SK-N-SH treated with all-trans-retinoic acid at 6 μM for 48 hours (cell line): ENCODE results near the gene CTIF.

Experiments
- ATAC-seq: fragments of 200-7000 bp; cut with Tn5 transposase; 3 replicates; pipeline ENCODE4 v1.9.1; 2020; ENCODE audit warnings: mild to moderate bottlenecking, moderate library complexity
- ARNTL ChIP-seq: fragments of 450-650 bp; formaldehyde crosslinking; IDR thresholded peaks from 2 replicates; pipeline ENCODE4 v1.5.0; 2020; ENCODE audit warnings: low read depth, mild to moderate bottlenecking, moderate library complexity, borderline replicate concordance
- BACH2 ChIP-seq: fragments of 250-450 bp; sonication (Bioruptor Pico); IDR thresholded peaks from 2 replicates; pipeline ENCODE4 v1.9.0; 2021; ENCODE audit warnings: mild to moderate bottlenecking, borderline replicate concordance
- CREB5 ChIP-seq: fragments of 250-450 bp; sonication (Bioruptor Pico); IDR thresholded peaks from 2 replicates; pipeline ENCODE4 v1.5.1; 2020; ENCODE audit warnings: low read depth, mild to moderate bottlenecking, moderate library complexity
- CSDC2 ChIP-seq: fragments of 250-450 bp; sonication (Bioruptor Pico); IDR thresholded peaks from 2 replicates; pipeline ENCODE4 v1.5.0; 2020; ENCODE audit warnings: mild to moderate bottlenecking, moderate library complexity
- CSRNP3 ChIP-seq: fragments of 250-450 bp; sonication (Bioruptor Pico); IDR thresholded peaks from 2 replicates; pipeline ENCODE4 v1.5.1; 2021; ENCODE audit warnings: mild to moderate bottlenecking, moderate library complexity
- GLIS3 ChIP-seq: fragments of 250-450 bp; sonication (Bioruptor Pico); IDR thresholded peaks from 2 replicates; pipeline ENCODE4 v1.5.0; 2020; ENCODE audit warnings: mild to moderate bottlenecking, moderate library complexity
- ISL1 ChIP-seq: fragments of 250-450 bp; sonication (Bioruptor Pico); IDR thresholded peaks from 2 replicates; pipeline ENCODE4 v2.1.2; 2022; ENCODE audit warnings: mild to moderate bottlenecking, moderate library complexity
- OSR1 ChIP-seq: fragments of 250-450 bp; sonication (Bioruptor Pico); IDR thresholded peaks from 2 replicates; pipeline ENCODE4 v1.8.0; 2022; ENCODE audit warnings: moderate library complexity, mild to moderate bottlenecking, inconsistent platforms
- PATZ1 ChIP-seq: fragments of 250-450 bp; sonication (Bioruptor Pico); IDR thresholded peaks from 2 replicates; pipeline ENCODE4 v1.8.0; 2020; ENCODE audit warnings: mild to moderate bottlenecking, moderate library complexity, borderline replicate concordance
- POU6F1 ChIP-seq: fragments of 250-450 bp; sonication (Bioruptor Pico); IDR thresholded peaks from 2 replicates; pipeline ENCODE4 v1.8.0; 2021; ENCODE audit warnings: low read depth, mild to moderate bottlenecking, moderate library complexity, borderline replicate concordance
- PPARA ChIP-seq: fragments of 250-450 bp; sonication (Bioruptor Pico); IDR thresholded peaks from 2 replicates; pipeline ENCODE4 v1.5.0; 2020; ENCODE audit warnings: mild to moderate bottlenecking, borderline replicate concordance
- RARB ChIP-seq: fragments of 250-450 bp; sonication (Bioruptor Pico); IDR thresholded peaks from 2 replicates; pipeline ENCODE4 v1.8.0; 2021; ENCODE audit warnings: mild to moderate bottlenecking, moderate library complexity
- SNAI2 ChIP-seq: fragments of 250-450 bp; sonication (Bioruptor Pico); IDR thresholded peaks from 2 replicates; pipeline ENCODE4 v1.5.0; 2020; ENCODE audit warnings: mild to moderate bottlenecking, moderate library complexity
- TCF4 ChIP-seq: fragments of 250-450 bp; sonication (Bioruptor Pico); IDR thresholded peaks from 2 replicates; pipeline ENCODE4 v1.8.0; 2021; ENCODE audit warnings: mild to moderate bottlenecking, moderate library complexity, borderline replicate concordance
- TOX ChIP-seq: fragments of 250-450 bp; sonication (Bioruptor Pico); IDR thresholded peaks from 2 replicates; pipeline ENCODE4 v1.8.0; 2021; ENCODE audit warnings: mild to moderate bottlenecking, moderate library complexity, borderline replicate concordance
- TSHZ2 ChIP-seq: fragments of 250-450 bp; sonication (Bioruptor Pico); IDR thresholded peaks from 2 replicates; pipeline ENCODE4 v1.5.0; 2020; ENCODE audit warnings: mild to moderate bottlenecking, moderate library complexity
- ZC3H10 ChIP-seq: fragments of 250-450 bp; sonication (Bioruptor Pico); IDR thresholded peaks from 2 replicates; pipeline ENCODE4 v1.5.1; 2021; ENCODE audit warnings: mild to moderate bottlenecking, moderate library complexity
- ZFP3 ChIP-seq: fragments of 250-450 bp; sonication (Bioruptor Pico); IDR thresholded peaks from 2 replicates; pipeline ENCODE4 v1.5.0; 2020; ENCODE audit warnings: mild to moderate bottlenecking, moderate library complexity
- ZFP30 ChIP-seq: fragments of 450-650 bp; formaldehyde crosslinking; IDR thresholded peaks from 2 replicates; pipeline ENCODE4 v1.5.0; 2022; ENCODE audit warnings: mild to moderate bottlenecking, moderate library complexity
- ZNF565 ChIP-seq: fragments of 450-650 bp; formaldehyde crosslinking; conservative IDR thresholded peaks from 2 replicates; pipeline ENCODE4 v1.5.0; 2020; ENCODE audit warnings: low read depth, mild to moderate bottlenecking, moderate library complexity
- ZNF8 ChIP-seq: fragments of 450-650 bp; formaldehyde crosslinking; IDR thresholded peaks from 2 replicates; pipeline ENCODE4 v1.5.0; 2020; ENCODE audit warnings: mild to moderate bottlenecking, moderate library complexity

CTIF gene

GRCh38 chr18:48866856-48867255 is 328.0 kb downstream of the CTIF start (continued):
- TF ChIP-seq POU6F1 (CRISPR knock-in tag) = no peak

- TF ChIP-seq ZFP3 (CRISPR knock-in tag) (no peak), TOX (CRISPR knock-in tag) (no peak), CSRNP3 (CRISPR knock-in tag) (no peak), ZFP30 (CRISPR knock-in tag) (no peak), RARB (CRISPR knock-in tag) (no peak), GLIS3 (CRISPR knock-in tag) (no peak), ZNF565 (CRISPR knock-in tag) (no peak), ZC3H10 (CRISPR knock-in tag) (no peak), SNAI2 (CRISPR knock-in tag) (no peak), CREB5 (CRISPR knock-in tag) (no peak), TCF4 (CRISPR knock-in tag) (no peak)
- ATAC-seq = no peak
Observed at GRCh38 chr18:48867978-48868377, 329.1 kb downstream of the CTIF start.

GRCh38 chr18:48868468-48869466 is 329.9 kb downstream of the CTIF start:
- no peak for TF ChIP-seq TCF4 (CRISPR knock-in tag)
- no peak for TF ChIP-seq ZNF8
- no peak for TF ChIP-seq CSDC2 (CRISPR knock-in tag)
- no peak for TF ChIP-seq CSRNP3 (CRISPR knock-in tag)
- TF ChIP-seq ZNF565 (CRISPR knock-in tag) = no peak
- no peak for TF ChIP-seq ARNTL (CRISPR knock-in tag)
- TF ChIP-seq ZFP30 (CRISPR knock-in tag) = no peak
- TF ChIP-seq GLIS3 (CRISPR knock-in tag) = no peak
- TF ChIP-seq BACH2 (CRISPR knock-in tag) = no peak
- TF ChIP-seq PPARA (CRISPR knock-in tag) = no peak
- no peak for TF ChIP-seq SNAI2 (CRISPR knock-in tag)
- TF ChIP-seq TSHZ2 (CRISPR knock-in tag) = no peak
- no peak for TF ChIP-seq PATZ1 (CRISPR knock-in tag)
- no peak for TF ChIP-seq ISL1 (CRISPR knock-in tag)
- no peak for TF ChIP-seq OSR1 (CRISPR knock-in tag)
- TF ChIP-seq RARB (CRISPR knock-in tag) = no peak
- no peak for TF ChIP-seq POU6F1 (CRISPR knock-in tag)
- ATAC-seq = no peak
